Measurements from ENCODE around the gene NAB2.

GRCh38 chr12:57044889-57045288 is 44.0 kb upstream of the NAB2 start:
- no peak for TF ChIP-seq YY1 (IDR thresholded peaks at IDR 0.05; ENCODE audit: low read depth)
- TF ChIP-seq EP300 (IDR thresholded peaks at IDR 0.05; ENCODE audit: borderline replicate concordance), result no peak

Data from Ishikawa (cell line).